Testis (tissue), 2 donors: ENCODE data around the gene MMAB.

ENCODE experiments used
- CTCF ChIP-seq, 3 experiments: fragments of 450-650 bp in 2 of 3; fragments of 200-600 bp in 1 of 3; sonication (generic) in 1 of 3; IDR thresholded peaks; one replicate each; pipeline ENCODE4 v1.5.1; 2016 to 2019; ENCODE audit warnings: antibody characterized with exemption in 3 of 3, mild to moderate bottlenecking in 2 of 3, moderate library complexity in 1 of 3
- POLR2A ChIP-seq: fragments of 450-650 bp; IDR thresholded peaks from one replicate; pipeline ENCODE4 v1.6.1; 2017; ENCODE audit warnings: antibody characterized with exemption, mild to moderate bottlenecking, moderate library complexity

GRCh38 chr12:109597795-109598427 is 24.6 kb upstream of the MMAB start:
- TF ChIP-seq CTCF (IDR thresholded peaks at IDR 0.05) (peak; percentile 96), POLR2A (no peak)
